HL-60 (cell line): ENCODE measurements around the gene FDX2.

Experiments used
- DNase-seq, 2 experiments: peaks; one replicate each; pipeline ENCODE4 v3.0.0-alpha.2; 2010 to 2020; ENCODE audit warnings: low read depth in 1 of 2, low spot score in 1 of 2
- H3K27ac ChIP-seq: fragments of 250-450 bp; sonication (Bioruptor Pico); replicated peaks from 2 replicates; pipeline ENCODE4 v1.5.1; 2020; ENCODE audit warnings: mild to moderate bottlenecking, moderate library complexity
- H3K27me3 ChIP-seq: fragments of 250-450 bp; sonication (Bioruptor Pico); 2 replicates; pipeline ENCODE4 v1.5.1; 2021; ENCODE audit warnings: mild to moderate bottlenecking, moderate library complexity; ENCODE audit not compliant: insufficient read depth, poor library complexity, severe bottlenecking
- H3K4me3 ChIP-seq: replicated peaks from 2 replicates; pipeline ENCODE4 v1.5.1; 2011; ENCODE audit warnings: mild to moderate bottlenecking, control low read depth, low read length; ENCODE audit not compliant: insufficient read depth
- CTCF ChIP-seq: IDR thresholded peaks from one replicate; pipeline ENCODE4 v1.5.1; 2011; ENCODE audit warnings: low read length, control low read depth, inconsistent platforms; ENCODE audit not compliant: insufficient read depth
- GABPA ChIP-seq: IDR thresholded peaks from 2 replicates; pipeline ENCODE4 v1.6.1; 2012; ENCODE audit warnings: low read depth
- POLR2AphosphoS5 ChIP-seq: IDR thresholded peaks from 2 replicates; pipeline ENCODE4 v1.6.1; 2012; ENCODE audit warnings: low read depth
- REST ChIP-seq: IDR thresholded peaks from 2 replicates; pipeline ENCODE4 v1.6.1; 2012; ENCODE audit warnings: low read depth; ENCODE audit not compliant: insufficient replicate concordance
- SPI1 ChIP-seq: IDR thresholded peaks from 2 replicates; pipeline ENCODE4 v1.6.1; 2012; ENCODE audit warnings: low read depth, mild to moderate bottlenecking, borderline replicate concordance

The FDX2 gene

DNA sequence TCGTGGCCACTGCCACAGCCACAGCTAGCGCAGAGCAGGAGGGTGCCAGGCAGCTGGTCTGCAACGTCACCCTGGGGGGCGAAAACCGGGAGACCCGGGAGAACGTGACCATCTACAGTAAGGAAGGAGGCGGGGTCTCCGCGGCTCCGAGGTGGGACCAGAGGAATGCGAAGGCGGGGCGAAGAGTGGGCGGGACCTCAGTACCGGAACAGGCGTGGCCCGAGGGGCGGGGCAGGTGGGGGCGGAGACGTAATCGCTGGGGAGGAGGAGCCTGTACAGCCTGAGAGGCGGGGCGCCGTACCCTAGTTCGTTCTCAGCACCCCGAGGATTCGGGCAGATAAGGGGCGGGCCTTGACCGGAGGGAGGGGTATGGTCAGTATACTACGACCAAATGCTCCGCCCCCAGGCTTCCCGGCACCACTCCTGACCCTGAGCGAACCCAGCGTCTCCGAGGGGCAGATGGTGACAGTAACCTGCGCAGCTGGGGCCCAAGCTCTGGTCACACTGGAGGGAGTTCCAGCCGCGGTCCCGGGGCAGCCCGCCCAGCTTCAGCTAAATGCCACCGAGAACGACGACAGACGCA lies 23.5 kb downstream of the FDX2 start:
- no peak overlapping the region for H3K27ac ChIP-seq
- no peak overlapping the region for H3K4me3 ChIP-seq
- DNase-seq = no peak
- peaks cover 66% of the 10 kb centered on the region for H3K27me3 ChIP-seq
- TF ChIP-seq SPI1 = no peak
- no peak for TF ChIP-seq GABPA
- no peak for TF ChIP-seq CTCF
- no peak for TF ChIP-seq POLR2AphosphoS5
- TF ChIP-seq REST = no peak

- Histone ChIP-seq H3K27me3 (peaks cover 66% of the 10 kb centered on the region), H3K27ac (no peak overlapping the region), H3K4me3 (peak overlapping the region; percentile 33)
- TF ChIP-seq GABPA (no peak), SPI1 (no peak), CTCF (no peak), POLR2AphosphoS5 (no peak), REST (no peak)
- DNase-seq = no peak
Measured at GRCh38 chr19:10291554-10292205, 24.1 kb downstream of the FDX2 start.

- peak in 1 of 2 experiments; percentile 29 for DNase-seq
- no peak overlapping the region for H3K27ac ChIP-seq
- H3K4me3 ChIP-seq = peak overlapping the region; percentile 33
- TF ChIP-seq GABPA (no peak), REST (no peak), POLR2AphosphoS5 (no peak), SPI1 (no peak), CTCF (no peak)
- H3K27me3 ChIP-seq = peaks cover 66% of the 10 kb centered on the region
Measured at GRCh38 chr19:10290876-10291553, 24.8 kb downstream of the FDX2 start.
